ENCODE measurements around the gene CTLA4. TPM values are rescaled to one million over a fixed set of nuclear protein-coding genes. Genes with fewer than 3 reads are reported as not detected.

CTLA4 gene
- polyA plus RNA-seq, 1 donor (not counting 4 experiments of a cell fraction or from before 2014, with no cell fraction given), result not detected

DNA sequence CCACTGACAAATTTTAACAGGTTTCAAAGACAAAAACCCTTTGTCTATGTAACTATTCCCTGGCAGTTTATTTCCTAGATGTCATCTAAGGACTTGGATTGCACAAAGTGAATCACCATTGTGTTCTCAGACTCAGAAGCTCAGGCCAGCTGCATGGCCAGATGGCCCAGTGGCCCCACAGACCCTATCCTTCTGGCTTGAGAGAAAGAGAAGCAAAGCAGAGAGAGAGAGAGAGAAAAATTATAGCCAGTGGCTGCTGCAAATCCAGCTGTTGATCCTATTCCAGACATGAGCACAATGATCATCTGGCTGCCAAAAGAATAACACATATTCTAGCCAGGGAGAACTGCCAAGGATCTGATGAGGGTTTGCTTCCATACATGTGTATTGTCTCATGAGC, 25.8 kb downstream of the CTLA4 start:
- H2AFZ ChIP-seq (ENCODE audit: control insufficient read depth, low read length), result no peak overlapping the region

DNA sequence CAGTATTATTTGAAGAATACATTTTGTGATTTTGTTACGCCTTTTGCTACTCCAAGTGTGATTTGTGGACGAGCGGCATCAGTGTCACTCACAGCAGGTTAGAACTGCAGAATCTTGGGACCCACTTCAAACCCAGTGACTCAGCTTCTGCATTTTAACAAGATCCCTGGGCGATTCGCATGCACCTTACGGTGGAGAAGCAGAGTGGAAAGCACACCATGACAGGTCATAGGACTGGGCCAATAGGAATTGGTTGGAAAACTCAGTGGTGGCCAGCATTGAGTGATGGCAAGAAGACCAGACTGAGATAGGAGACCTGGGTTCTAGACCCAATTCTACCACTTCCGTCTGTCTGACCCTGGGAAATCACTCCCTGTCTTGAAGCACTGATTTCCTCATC, 26.3 kb downstream of the CTLA4 start:
- no peak for FAIRE-seq
- dilution Hi-C loops (cut with MboI; ENCODE audit: extremely low pct_ligation_motif_present, low sequenced_read_pairs), result no loop called here
- Histone ChIP-seq H3K4me2 (ENCODE audit: control insufficient read depth, extremely low read depth, insufficient read depth, low read depth, low read length) (no peak overlapping the region), H3K27ac (ENCODE audit: control insufficient read depth, insufficient read depth, low read length) (no peak overlapping the region), H3K79me2 (ENCODE audit: control insufficient read depth, insufficient read depth, low read length) (no peaks in the 10 kb centered on the region), H3K9me3 (ENCODE audit: control insufficient read depth, low read depth, low read length) (no peaks in the 10 kb centered on the region), H3K4me3 (ENCODE audit: control insufficient read depth in 2 of 3, extremely low read depth in 1 of 3, insufficient read depth in 2 of 3, low read depth in 1 of 3, low read length in 3 of 3) (no peak overlapping the region), H4K20me1 (ENCODE audit: control insufficient read depth, extremely low read depth, insufficient read depth, low read length) (no peaks in the 10 kb centered on the region), H3K4me1 (ENCODE audit: control insufficient read depth, extremely low read depth, insufficient read depth, low read length) (no peaks in the 10 kb centered on the region), H3K9ac (ENCODE audit: control insufficient read depth, extremely low read depth, insufficient read depth, low read length) (no peak overlapping the region), H3K9me1 (ENCODE audit: control insufficient read depth, extremely low read depth, insufficient read depth, low read length) (no peaks in the 10 kb centered on the region), H3K36me3 (ENCODE audit: control insufficient read depth in 2 of 2, extremely low read depth in 1 of 2, insufficient read depth in 2 of 2, low read length in 2 of 2) (no peaks in the 10 kb centered on the region), H2AFZ (ENCODE audit: control insufficient read depth, low read length) (no peak overlapping the region), H3K27me3 (ENCODE audit: control insufficient read depth, extremely low read depth, insufficient read depth, low read length) (no peaks in the 10 kb centered on the region)
- TF ChIP-seq EZH2 (IDR thresholded peaks at IDR 0.05; ENCODE audit: low read length), result no peak
- TF ChIP-seq, protein P1, sequence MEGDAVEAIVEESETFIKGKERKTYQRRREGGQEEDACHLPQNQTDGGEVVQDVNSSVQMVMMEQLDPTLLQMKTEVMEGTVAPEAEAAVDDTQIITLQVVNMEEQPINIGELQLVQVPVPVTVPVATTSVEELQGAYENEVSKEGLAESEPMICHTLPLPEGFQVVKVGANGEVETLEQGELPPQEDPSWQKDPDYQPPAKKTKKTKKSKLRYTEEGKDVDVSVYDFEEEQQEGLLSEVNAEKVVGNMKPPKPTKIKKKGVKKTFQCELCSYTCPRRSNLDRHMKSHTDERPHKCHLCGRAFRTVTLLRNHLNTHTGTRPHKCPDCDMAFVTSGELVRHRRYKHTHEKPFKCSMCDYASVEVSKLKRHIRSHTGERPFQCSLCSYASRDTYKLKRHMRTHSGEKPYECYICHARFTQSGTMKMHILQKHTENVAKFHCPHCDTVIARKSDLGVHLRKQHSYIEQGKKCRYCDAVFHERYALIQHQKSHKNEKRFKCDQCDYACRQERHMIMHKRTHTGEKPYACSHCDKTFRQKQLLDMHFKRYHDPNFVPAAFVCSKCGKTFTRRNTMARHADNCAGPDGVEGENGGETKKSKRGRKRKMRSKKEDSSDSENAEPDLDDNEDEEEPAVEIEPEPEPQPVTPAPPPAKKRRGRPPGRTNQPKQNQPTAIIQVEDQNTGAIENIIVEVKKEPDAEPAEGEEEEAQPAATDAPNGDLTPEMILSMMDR (optimal IDR thresholded peaks at IDR 0.05 in 1 of 3, IDR thresholded peaks at IDR 0.05 in 1 of 3, conservative IDR thresholded peaks at IDR 0.05 in 1 of 3; ENCODE audit: extremely low read depth in 1 of 3, insufficient read depth in 2 of 3, low read length in 3 of 3), result no peak
- no peak for DNase-seq (ENCODE audit: low read depth, low spot score)

More for the DNA sequence above, 25.8 kb downstream of the CTLA4 start:
- no peaks in the 10 kb centered on the region for H3K9me3 ChIP-seq (ENCODE audit: control insufficient read depth, low read depth, low read length)
- no peak overlapping the region for H3K27ac ChIP-seq (ENCODE audit: control insufficient read depth, insufficient read depth, low read length)
- dilution Hi-C loops (cut with MboI; ENCODE audit: extremely low pct_ligation_motif_present, low sequenced_read_pairs), result no loop called here
- no peak overlapping the region for H3K4me3 ChIP-seq (ENCODE audit: control insufficient read depth in 2 of 3, extremely low read depth in 1 of 3, insufficient read depth in 2 of 3, low read depth in 1 of 3, low read length in 3 of 3)
- no peaks in the 10 kb centered on the region for H3K9me1 ChIP-seq (ENCODE audit: control insufficient read depth, extremely low read depth, insufficient read depth, low read length)
- no peaks in the 10 kb centered on the region for H3K79me2 ChIP-seq (ENCODE audit: control insufficient read depth, insufficient read depth, low read length)
- H3K4me1 ChIP-seq (ENCODE audit: control insufficient read depth, extremely low read depth, insufficient read depth, low read length), result no peaks in the 10 kb centered on the region
- H4K20me1 ChIP-seq (ENCODE audit: control insufficient read depth, extremely low read depth, insufficient read depth, low read length), result no peaks in the 10 kb centered on the region
- no peaks in the 10 kb centered on the region for H3K27me3 ChIP-seq (ENCODE audit: control insufficient read depth, extremely low read depth, insufficient read depth, low read length)
- H3K9ac ChIP-seq (ENCODE audit: control insufficient read depth, extremely low read depth, insufficient read depth, low read length), result no peak overlapping the region
- TF ChIP-seq, protein P1 (optimal IDR thresholded peaks at IDR 0.05 in 1 of 3, IDR thresholded peaks at IDR 0.05 in 1 of 3, conservative IDR thresholded peaks at IDR 0.05 in 1 of 3; ENCODE audit: extremely low read depth in 1 of 3, insufficient read depth in 2 of 3, low read length in 3 of 3), result no peak
- no peak for TF ChIP-seq EZH2 (IDR thresholded peaks at IDR 0.05; ENCODE audit: low read length)
- H3K4me2 ChIP-seq (ENCODE audit: control insufficient read depth, extremely low read depth, insufficient read depth, low read depth, low read length), result no peak overlapping the region
- DNase-seq (ENCODE audit: low read depth, low spot score) (no peak), FAIRE-seq (no peak)
- no peaks in the 10 kb centered on the region for H3K36me3 ChIP-seq (ENCODE audit: control insufficient read depth in 2 of 2, extremely low read depth in 1 of 2, insufficient read depth in 2 of 2, low read length in 2 of 2)

Measured in keratinocyte (primary cell).